ENCODE data around the gene ZCCHC14. TPM values are rescaled to one million over a fixed set of nuclear protein-coding genes. Genes with fewer than 3 reads are reported as not detected.
"Not testable (repeated sequence)": the region's sequence is repeated elsewhere in the genome, so short reads cannot be mapped to it uniquely, and the experiment has no call there.

ZCCHC14 gene
- total RNA-seq, 1 experiment from 2014 or later = 30.3 TPM

DNA sequence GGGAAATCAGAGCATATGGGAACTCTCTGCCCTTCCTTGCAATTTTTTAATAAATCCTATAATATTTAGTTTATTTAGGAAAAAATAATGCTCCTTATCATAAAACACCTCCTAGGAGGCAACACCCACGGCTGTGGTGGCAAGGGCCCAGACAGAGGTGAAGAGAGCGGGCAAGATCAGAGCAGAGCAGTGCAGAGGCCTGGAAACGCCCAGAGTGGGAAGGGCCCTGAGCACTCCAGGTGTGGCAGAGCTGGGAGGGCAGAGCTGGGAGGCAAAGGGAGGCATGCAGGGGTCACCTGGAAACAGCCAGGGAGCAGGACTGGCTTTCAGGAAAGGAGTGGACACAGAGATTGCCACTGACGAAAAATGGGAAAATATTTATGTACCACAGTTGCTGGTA, 126.5 kb downstream of the ZCCHC14 start:
- no peaks in the 10 kb centered on the region for H3K27me3 ChIP-seq (replicated peaks; ENCODE audit: insufficient read depth, low read depth, low read length, poor library complexity)
- H3K9me3 ChIP-seq (ENCODE audit: low read depth, low read length, poor library complexity, severe bottlenecking) = no peaks in the 10 kb centered on the region
- ChIA-PET CTCF (no interaction called here), POLR2A (ENCODE audit: low non-redundant PET) (no interaction called here)
- intact Hi-C loops (cut with micrococcal nuclease; ENCODE audit: unreplicated experiment) = no loop called here
- H3K27ac ChIP-seq (ENCODE audit: low read depth, low read length, poor library complexity, severe bottlenecking) = no peak overlapping the region
- TF ChIP-seq, protein P1, sequence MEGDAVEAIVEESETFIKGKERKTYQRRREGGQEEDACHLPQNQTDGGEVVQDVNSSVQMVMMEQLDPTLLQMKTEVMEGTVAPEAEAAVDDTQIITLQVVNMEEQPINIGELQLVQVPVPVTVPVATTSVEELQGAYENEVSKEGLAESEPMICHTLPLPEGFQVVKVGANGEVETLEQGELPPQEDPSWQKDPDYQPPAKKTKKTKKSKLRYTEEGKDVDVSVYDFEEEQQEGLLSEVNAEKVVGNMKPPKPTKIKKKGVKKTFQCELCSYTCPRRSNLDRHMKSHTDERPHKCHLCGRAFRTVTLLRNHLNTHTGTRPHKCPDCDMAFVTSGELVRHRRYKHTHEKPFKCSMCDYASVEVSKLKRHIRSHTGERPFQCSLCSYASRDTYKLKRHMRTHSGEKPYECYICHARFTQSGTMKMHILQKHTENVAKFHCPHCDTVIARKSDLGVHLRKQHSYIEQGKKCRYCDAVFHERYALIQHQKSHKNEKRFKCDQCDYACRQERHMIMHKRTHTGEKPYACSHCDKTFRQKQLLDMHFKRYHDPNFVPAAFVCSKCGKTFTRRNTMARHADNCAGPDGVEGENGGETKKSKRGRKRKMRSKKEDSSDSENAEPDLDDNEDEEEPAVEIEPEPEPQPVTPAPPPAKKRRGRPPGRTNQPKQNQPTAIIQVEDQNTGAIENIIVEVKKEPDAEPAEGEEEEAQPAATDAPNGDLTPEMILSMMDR (conservative IDR thresholded peaks at IDR 0.05; ENCODE audit: low read depth, low read length) = no peak
- TF ChIP-seq EZH2 (IDR thresholded peaks at IDR 0.05; ENCODE audit: borderline replicate concordance, low read depth, low read length, poor library complexity, severe bottlenecking) = no peak
- BruUV-seq (replicated peaks) = no TSS peak
- H3K36me3 ChIP-seq (ENCODE audit: insufficient read depth, low read length, poor library complexity, severe bottlenecking) = peaks cover 2% of the 10 kb centered on the region
- H3K4me3 ChIP-seq (ENCODE audit: low read depth, low read length, poor library complexity, severe bottlenecking) = no peak overlapping the region
- H3K4me1 ChIP-seq (ENCODE audit: insufficient read depth, low read length, poor library complexity, severe bottlenecking) = no peaks in the 10 kb centered on the region
- no peak for DNase-seq (ENCODE audit: low spot score)

DNA sequence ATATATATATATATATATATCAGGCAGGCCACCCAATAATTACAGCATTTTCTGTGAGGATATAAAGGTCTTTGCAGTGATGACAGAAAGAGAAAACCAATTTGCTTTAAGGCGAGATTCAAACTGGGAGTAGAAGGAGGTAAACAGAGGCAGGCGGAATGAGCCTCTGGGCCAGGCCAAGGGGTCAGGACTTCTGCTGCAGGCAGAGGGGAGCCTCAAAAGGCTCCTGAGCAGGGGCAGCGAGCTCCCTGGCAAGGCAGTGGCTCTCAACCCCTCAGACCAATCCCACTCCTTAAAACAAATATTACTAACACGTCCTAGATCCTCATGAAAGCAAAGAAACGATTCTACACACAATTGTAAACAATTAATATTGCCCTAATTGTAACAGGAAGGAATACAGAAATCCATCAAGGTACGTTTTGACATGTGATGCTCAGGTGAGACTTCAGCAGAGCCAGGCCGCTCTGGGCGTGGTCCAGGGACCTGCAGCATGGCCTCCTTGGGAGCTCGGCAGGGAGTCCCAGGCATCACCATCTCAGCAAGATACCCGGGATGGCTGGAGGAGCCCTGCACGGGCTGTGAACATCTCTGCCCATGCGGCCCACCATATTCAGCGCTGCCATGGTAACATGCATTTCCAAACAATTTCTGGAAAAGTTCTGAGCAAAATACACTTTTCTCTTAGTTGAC, 127.7 kb downstream of the ZCCHC14 start:
- ChIA-PET CTCF (no interaction called here), POLR2A (ENCODE audit: low non-redundant PET) (no interaction called here)
- Histone ChIP-seq H3K27me3 (replicated peaks; ENCODE audit: insufficient read depth, low read depth, low read length, poor library complexity) (no peaks in the 10 kb centered on the region), H3K4me3 (ENCODE audit: low read depth, low read length, poor library complexity, severe bottlenecking) (no peak overlapping the region), H3K36me3 (ENCODE audit: insufficient read depth, low read length, poor library complexity, severe bottlenecking) (peaks cover 2% of the 10 kb centered on the region), H3K4me1 (ENCODE audit: insufficient read depth, low read length, poor library complexity, severe bottlenecking) (no peaks in the 10 kb centered on the region), H3K27ac (ENCODE audit: low read depth, low read length, poor library complexity, severe bottlenecking) (no peak overlapping the region), H3K9me3 (ENCODE audit: low read depth, low read length, poor library complexity, severe bottlenecking) (no peaks in the 10 kb centered on the region)
- DNase-seq (ENCODE audit: low spot score) = no peak
- intact Hi-C loops (cut with micrococcal nuclease; ENCODE audit: unreplicated experiment) = no loop called here
- TF ChIP-seq EZH2 (IDR thresholded peaks at IDR 0.05; ENCODE audit: borderline replicate concordance, low read depth, low read length, poor library complexity, severe bottlenecking) = no peak
- TF ChIP-seq, protein P1 (conservative IDR thresholded peaks at IDR 0.05; ENCODE audit: low read depth, low read length) = no peak
- BruUV-seq (replicated peaks) = no TSS peak

DNA sequence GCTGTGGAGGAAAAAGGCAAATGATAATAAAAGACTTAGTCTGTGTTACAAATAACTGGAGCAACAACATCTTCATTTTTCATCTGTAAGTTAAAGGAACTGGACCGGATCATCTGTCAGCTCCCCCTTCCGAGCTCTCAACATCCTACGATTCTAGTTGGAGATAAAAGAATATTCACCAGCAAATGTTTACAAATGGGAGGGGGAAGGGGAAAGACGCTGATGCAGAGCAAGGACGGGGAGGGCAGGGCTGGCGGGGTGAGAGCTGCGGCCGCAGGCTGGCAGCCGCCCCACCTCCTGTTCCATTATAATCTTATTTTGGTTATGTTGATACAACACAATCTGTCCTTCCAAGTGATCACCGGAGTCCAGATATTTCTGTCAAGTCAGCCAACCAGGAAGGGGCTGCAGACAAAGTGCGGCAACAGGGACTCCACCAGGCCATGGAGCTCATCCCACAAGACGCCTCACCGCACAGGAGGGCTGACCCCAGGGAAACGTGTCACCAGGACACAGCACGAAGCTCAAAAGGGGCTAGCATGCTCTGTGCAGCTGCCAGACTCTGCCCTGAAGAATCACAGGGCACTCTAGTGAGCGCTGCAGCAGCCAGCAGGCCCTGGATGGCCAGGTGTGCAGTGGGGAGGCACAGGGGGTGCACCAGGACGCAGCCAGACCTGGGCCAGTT, 128.9 kb downstream of the ZCCHC14 start:
- H3K4me1 ChIP-seq (ENCODE audit: insufficient read depth, low read length, poor library complexity, severe bottlenecking) = no peaks in the 10 kb centered on the region
- H3K36me3 ChIP-seq (ENCODE audit: insufficient read depth, low read length, poor library complexity, severe bottlenecking) = peaks cover 4% of the 10 kb centered on the region
- no peaks in the 10 kb centered on the region for H3K27me3 ChIP-seq (replicated peaks; ENCODE audit: insufficient read depth, low read depth, low read length, poor library complexity)
- no peak overlapping the region for H3K27ac ChIP-seq (ENCODE audit: low read depth, low read length, poor library complexity, severe bottlenecking)
- no TSS peak for BruUV-seq (replicated peaks)
- TF ChIP-seq EZH2 (IDR thresholded peaks at IDR 0.05; ENCODE audit: borderline replicate concordance, low read depth, low read length, poor library complexity, severe bottlenecking) = no peak
- TF ChIP-seq, protein P1 (conservative IDR thresholded peaks at IDR 0.05; ENCODE audit: low read depth, low read length) = no peak
- no peak for DNase-seq (ENCODE audit: low spot score)
- no peak overlapping the region for H3K4me3 ChIP-seq (ENCODE audit: low read depth, low read length, poor library complexity, severe bottlenecking)
- POLR2A ChIA-PET (ENCODE audit: low non-redundant PET) = no interaction called here
- H3K9me3 ChIP-seq (ENCODE audit: low read depth, low read length, poor library complexity, severe bottlenecking) = no peaks in the 10 kb centered on the region
- CTCF ChIA-PET = no interaction called here
- intact Hi-C loops (cut with micrococcal nuclease; ENCODE audit: unreplicated experiment) = no loop called here

DNA sequence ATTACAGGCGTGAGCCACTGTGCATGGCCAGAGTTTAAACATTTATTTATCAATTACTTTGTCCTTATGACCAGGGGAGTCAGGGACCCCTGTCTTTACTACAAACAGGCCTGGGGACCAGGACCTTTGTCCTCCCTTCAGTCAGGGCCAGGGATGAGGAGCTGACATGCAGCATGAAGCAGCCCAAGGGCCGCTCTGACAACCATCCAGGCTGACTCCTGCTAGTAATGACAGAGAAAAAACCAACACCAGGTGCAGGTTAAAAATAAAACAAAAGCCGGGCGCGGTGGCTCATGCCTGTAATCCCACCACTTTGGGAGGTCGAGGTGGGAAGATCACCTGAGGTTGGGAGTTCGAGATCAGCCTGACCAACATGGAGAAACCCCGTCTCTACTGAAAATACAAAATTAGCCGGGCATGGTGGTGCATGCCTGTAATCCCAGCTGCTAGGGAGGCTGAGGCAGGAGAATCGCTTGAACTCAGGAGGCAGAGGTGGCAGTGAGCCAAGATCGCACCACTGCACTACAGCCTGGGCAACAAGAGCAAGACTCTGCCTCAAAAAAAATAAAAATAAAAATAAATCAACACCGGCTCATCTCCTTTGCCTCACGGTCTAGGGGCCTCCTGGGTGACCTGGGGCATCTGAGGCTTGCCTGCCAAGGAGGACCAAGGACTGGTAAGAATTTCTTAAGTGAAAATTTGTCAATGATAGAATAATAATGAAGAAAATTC, 129.8 kb downstream of the ZCCHC14 start:
- DNase-seq (ENCODE audit: low spot score); H3K4me1 ChIP-seq (ENCODE audit: insufficient read depth, low read length, poor library complexity, severe bottlenecking); H3K4me3 ChIP-seq (ENCODE audit: low read depth, low read length, poor library complexity, severe bottlenecking); BruUV-seq (replicated peaks); POLR2A ChIA-PET (ENCODE audit: low non-redundant PET); H3K27ac ChIP-seq (ENCODE audit: low read depth, low read length, poor library complexity, severe bottlenecking); intact Hi-C loops (cut with micrococcal nuclease; ENCODE audit: unreplicated experiment); H3K9me3 ChIP-seq (ENCODE audit: low read depth, low read length, poor library complexity, severe bottlenecking); H3K27me3 ChIP-seq (replicated peaks; ENCODE audit: insufficient read depth, low read depth, low read length, poor library complexity); CTCF ChIA-PET; H3K36me3 ChIP-seq (ENCODE audit: insufficient read depth, low read length, poor library complexity, severe bottlenecking): not testable (repeated sequence)
